Ishikawa (cell line): ENCODE measurements around the gene ZNF579.

Experiments used
- CEBPB ChIP-seq: IDR thresholded peaks from 2 replicates; pipeline ENCODE4 v1.6.1; 2012
- EGR1 ChIP-seq: IDR thresholded peaks from 2 replicates; pipeline ENCODE4 v1.6.1; 2012
- EP300 ChIP-seq: IDR thresholded peaks from 2 replicates; pipeline ENCODE4 v1.6.1; 2012; ENCODE audit warnings: borderline replicate concordance
- FOXM1 ChIP-seq: IDR thresholded peaks from 2 replicates; pipeline ENCODE4 v1.6.1; 2012; ENCODE audit warnings: low read depth, borderline replicate concordance
- MAX ChIP-seq: IDR thresholded peaks from 2 replicates; pipeline ENCODE4 v1.6.1; 2012
- NFIC ChIP-seq: IDR thresholded peaks from 2 replicates; pipeline ENCODE4 v1.6.1; 2012
- RAD21 ChIP-seq: IDR thresholded peaks from 2 replicates; pipeline ENCODE4 v1.6.1; 2012; ENCODE audit warnings: low read depth
- REST ChIP-seq: IDR thresholded peaks from 2 replicates; pipeline ENCODE4 v1.6.1; 2012; ENCODE audit warnings: low read depth, mild to moderate bottlenecking
- TAF1 ChIP-seq: IDR thresholded peaks from 2 replicates; pipeline ENCODE4 v1.6.1; 2012; ENCODE audit warnings: low read depth, mild to moderate bottlenecking
- TCF12 ChIP-seq: IDR thresholded peaks from 2 replicates; pipeline ENCODE4 v1.6.1; 2012; ENCODE audit warnings: low read depth
- TEAD4 ChIP-seq: IDR thresholded peaks from 2 replicates; pipeline ENCODE4 v1.6.1; 2012
- YY1 ChIP-seq: IDR thresholded peaks from 2 replicates; pipeline ENCODE4 v1.6.1; 2012; ENCODE audit warnings: low read depth
- ZBTB7A ChIP-seq: IDR thresholded peaks from 2 replicates; pipeline ENCODE4 v1.6.1; 2012; ENCODE audit warnings: low read depth
- TF ChIP-seq, protein P1 (sequence below): IDR thresholded peaks from 2 replicates; pipeline ENCODE4 v1.6.1; 2012

GRCh38 chr19:55605637-55606470 is 25.2 kb upstream of the ZNF579 start, which contains the start of gene ZNF865:
- TF ChIP-seq EP300 (0 out of 2 replicates have a peak, but pooled peaks have one; percentile 18), YY1 (0 out of 2 replicates have a peak, but pooled peaks have one; percentile 30), FOXM1 (no peak), REST (no peak), TEAD4 (no peak), CEBPB (no peak), ZBTB7A (no peak), MAX (peak; percentile 73), EGR1 (0 out of 2 replicates have a peak, but pooled peaks have one; percentile 0), TAF1 (no peak; the same call in 1 of the 2 replicates), RAD21 (peak; percentile 85), TCF12 (no peak; the same call in 1 of the 2 replicates), NFIC (no peak)
- TF ChIP-seq, protein P1, sequence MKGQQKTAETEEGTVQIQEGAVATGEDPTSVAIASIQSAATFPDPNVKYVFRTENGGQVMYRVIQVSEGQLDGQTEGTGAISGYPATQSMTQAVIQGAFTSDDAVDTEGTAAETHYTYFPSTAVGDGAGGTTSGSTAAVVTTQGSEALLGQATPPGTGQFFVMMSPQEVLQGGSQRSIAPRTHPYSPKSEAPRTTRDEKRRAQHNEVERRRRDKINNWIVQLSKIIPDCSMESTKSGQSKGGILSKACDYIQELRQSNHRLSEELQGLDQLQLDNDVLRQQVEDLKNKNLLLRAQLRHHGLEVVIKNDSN: no peak
